OCI-LY1 (cell line): ENCODE measurements around the gene CCDC150.
"Not testable (repeated sequence)": the region's sequence is repeated elsewhere in the genome, so short reads cannot be mapped to it uniquely, and the experiment has no call there.

Experiments
- H2AFZ ChIP-seq: fragments of 200-600 bp; sonication (generic), shearing (Covaris generic); 2 replicates; pipeline ENCODE4 v1.6.0; 2014; ENCODE audit warnings: antibody characterized with exemption, mild to moderate bottlenecking, low read length
- H3F3A ChIP-seq: fragments of 200-600 bp; sonication (generic), shearing (Covaris generic); 2 replicates; pipeline ENCODE4 v1.6.0; 2014; ENCODE audit warnings: mild to moderate bottlenecking, antibody characterized with exemption, low read length, moderate library complexity; ENCODE audit not compliant: insufficient read depth
- H3K27ac ChIP-seq: fragments of 200-600 bp; sonication (generic); 2 replicates; pipeline ENCODE4 v1.5.1; 2014; ENCODE audit warnings: low read length, mixed run types, mild to moderate bottlenecking, low read depth; ENCODE audit not compliant: poor library complexity, severe bottlenecking
- H3K27me3 ChIP-seq: fragments of 200-600 bp; sonication (generic); 2 replicates; pipeline ENCODE4 v1.6.0; 2014; ENCODE audit warnings: antibody characterized with exemption, mild to moderate bottlenecking, low read length, moderate library complexity; ENCODE audit not compliant: insufficient read depth
- H3K36me3 ChIP-seq: fragments of 200-600 bp; sonication (generic); 2 replicates; pipeline ENCODE4 v1.6.1; 2014; ENCODE audit warnings: mild to moderate bottlenecking, antibody characterized with exemption, low read length, moderate library complexity, mixed read lengths; ENCODE audit not compliant: insufficient read depth
- H3K4me1 ChIP-seq: fragments of 200-600 bp; sonication (generic); 2 replicates; pipeline ENCODE4 v1.5.1; 2014; ENCODE audit warnings: mild to moderate bottlenecking, low read length, moderate library complexity; ENCODE audit not compliant: insufficient read depth, severe bottlenecking
- H3K4me2 ChIP-seq: fragments of 200-600 bp; sonication (generic), shearing (Covaris generic); 2 replicates; pipeline ENCODE4 v1.6.1; 2014; ENCODE audit warnings: low read length
- H3K4me3 ChIP-seq: fragments of 200-600 bp; sonication (generic); 2 replicates; pipeline ENCODE4 v1.5.1; 2014; ENCODE audit warnings: low read length, low read depth, mild to moderate bottlenecking, mixed read lengths; ENCODE audit not compliant: poor library complexity, severe bottlenecking
- H3K79me2 ChIP-seq: fragments of 200-600 bp; shearing (Covaris generic); 2 replicates; pipeline ENCODE4 v1.6.1; 2016; ENCODE audit warnings: mixed run types, low read length, mixed read lengths; ENCODE audit not compliant: insufficient read depth
- H3K9ac ChIP-seq: fragments of 200-600 bp; sonication (generic), shearing (Covaris generic); 2 replicates; pipeline ENCODE4 v1.6.1; 2014; ENCODE audit warnings: mild to moderate bottlenecking, low read length, mixed read lengths
- H3K9me2 ChIP-seq: fragments of 200-600 bp; sonication (generic), shearing (Covaris generic); 2 replicates; pipeline ENCODE4 v1.6.1; 2014; ENCODE audit warnings: low read depth, mild to moderate bottlenecking, low read length, mixed read lengths
- H3K9me3 ChIP-seq: fragments of 200-600 bp; shearing (Covaris generic); 2 replicates; pipeline ENCODE4 v1.6.1; 2014; ENCODE audit warnings: low read length, mixed read lengths
- H4K20me1 ChIP-seq: fragments of 200-600 bp; sonication (generic), shearing (Covaris generic); 2 replicates; pipeline ENCODE4 v1.6.0; 2016; ENCODE audit warnings: mild to moderate bottlenecking, low read length; ENCODE audit not compliant: insufficient read depth
- CTCF ChIP-seq: fragments of 200-600 bp; sonication (generic), shearing (Covaris generic); IDR thresholded peaks from 2 replicates; pipeline ENCODE4 v1.5.1; 2017; ENCODE audit warnings: mild to moderate bottlenecking, antibody characterized with exemption, low read length, moderate library complexity, mixed read lengths
- EZH2 ChIP-seq: fragments of 200-600 bp; sonication (generic), shearing (Covaris generic); IDR thresholded peaks from 2 replicates; pipeline ENCODE4 v1.8.0; 2017; ENCODE audit warnings: borderline replicate concordance, mixed run types, mild to moderate bottlenecking, antibody characterized with exemption, low read length, moderate library complexity, mixed read lengths

CCDC150 gene

GRCh38 chr2:196606516-196606915 lies 33.0 kb upstream of the CCDC150 start:
- Histone ChIP-seq H3K27me3 (no peaks in the 10 kb centered on the region), H3K27ac (no peak overlapping the region), H3K4me3 (no peak overlapping the region), H3F3A (no peaks in the 10 kb centered on the region), H3K4me1 (no peaks in the 10 kb centered on the region), H3K36me3 (no peaks in the 10 kb centered on the region), H3K9ac (no peak overlapping the region), H3K4me2 (no peak overlapping the region), H4K20me1 (no peaks in the 10 kb centered on the region), H3K9me3 (no peaks in the 10 kb centered on the region), H2AFZ (no peak overlapping the region), H3K9me2 (no peaks in the 10 kb centered on the region), H3K79me2 (no peaks in the 10 kb centered on the region)
- TF ChIP-seq EZH2 (no peak), CTCF (no peak)

GRCh38 chr2:196607073-196607472 lies 32.4 kb upstream of the CCDC150 start:
- no peaks in the 10 kb centered on the region for H4K20me1 ChIP-seq
- no peaks in the 10 kb centered on the region for H3K9me3 ChIP-seq
- no peaks in the 10 kb centered on the region for H3F3A ChIP-seq
- TF ChIP-seq EZH2 (no peak), CTCF (no peak)
- no peak overlapping the region for H2AFZ ChIP-seq
- H3K4me2 ChIP-seq, result no peak overlapping the region
- no peak overlapping the region for H3K27ac ChIP-seq
- no peaks in the 10 kb centered on the region for H3K36me3 ChIP-seq
- H3K4me3 ChIP-seq, result no peak overlapping the region
- no peaks in the 10 kb centered on the region for H3K9me2 ChIP-seq
- no peaks in the 10 kb centered on the region for H3K79me2 ChIP-seq
- no peak overlapping the region for H3K9ac ChIP-seq
- H3K4me1 ChIP-seq, result no peaks in the 10 kb centered on the region
- H3K27me3 ChIP-seq, result no peaks in the 10 kb centered on the region

DNA sequence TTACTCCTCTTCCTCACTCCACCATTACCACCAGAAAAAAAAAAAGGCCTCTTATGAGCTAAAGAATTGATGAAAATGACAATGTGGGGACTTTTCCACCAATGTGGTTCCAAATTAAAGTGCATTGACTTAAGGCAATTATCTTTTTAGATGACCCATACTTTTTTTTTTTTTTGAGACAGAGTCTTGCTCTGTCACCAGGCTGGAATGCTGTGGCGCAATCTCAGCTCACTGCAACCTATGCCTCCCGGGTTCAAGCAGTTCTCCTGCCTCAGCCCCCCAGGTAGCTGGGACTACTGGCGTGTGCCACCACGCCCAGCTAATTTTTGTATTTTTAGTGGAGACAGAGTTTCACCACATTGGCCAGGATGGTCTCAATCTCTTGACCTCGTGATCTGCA lies 31.6 kb upstream of the CCDC150 start:
- not testable (repeated sequence) for H3K9me3 ChIP-seq, H3K27me3 ChIP-seq, H3F3A ChIP-seq, H3K79me2 ChIP-seq, H2AFZ ChIP-seq, H3K4me2 ChIP-seq, H3K4me1 ChIP-seq, H4K20me1 ChIP-seq, H3K9ac ChIP-seq, H3K9me2 ChIP-seq, H3K27ac ChIP-seq, H3K4me3 ChIP-seq, H3K36me3 ChIP-seq

DNA sequence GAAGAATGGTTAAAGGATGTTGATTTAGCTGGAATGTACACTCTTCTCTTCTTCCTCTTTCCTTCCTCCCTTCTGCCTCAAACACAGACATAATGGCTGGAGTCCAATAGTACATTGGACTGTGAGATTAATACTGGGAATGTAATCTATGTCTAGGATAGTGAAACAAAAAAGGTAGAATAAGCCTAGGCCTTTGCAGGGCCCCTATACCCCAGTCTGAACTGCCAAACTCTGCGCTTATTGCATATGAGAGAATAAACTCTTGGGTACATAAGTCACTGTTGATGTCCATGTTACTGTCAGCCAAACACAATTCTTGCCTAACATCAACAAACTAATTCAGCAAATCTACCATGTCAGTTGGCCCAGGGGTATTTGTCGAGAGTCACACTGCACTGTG lies 29.7 kb upstream of the CCDC150 start:
- Histone ChIP-seq H3K9me2 (no peaks in the 10 kb centered on the region), H3K4me2 (no peak overlapping the region), H3K9ac (no peak overlapping the region), H4K20me1 (no peaks in the 10 kb centered on the region), H3K9me3 (no peaks in the 10 kb centered on the region), H3K4me3 (no peak overlapping the region), H3K36me3 (no peaks in the 10 kb centered on the region), H2AFZ (no peak overlapping the region), H3K27me3 (no peaks in the 10 kb centered on the region), H3F3A (no peaks in the 10 kb centered on the region), H3K27ac (no peak overlapping the region), H3K79me2 (no peaks in the 10 kb centered on the region), H3K4me1 (no peaks in the 10 kb centered on the region)
- TF ChIP-seq CTCF, result no peak
- no peak for TF ChIP-seq EZH2
